Mesenchymal stem cell (in vitro differentiated cells and primary cell): ENCODE results near the gene UCN3.

ENCODE experiments used
- DNase-seq: peaks from one replicate; pipeline ENCODE4 v3.0.0-alpha.2; 2013
- H2AFZ ChIP-seq: one replicate; pipeline ENCODE4 v1.6.1; 2013; ENCODE audit warnings: low read depth, mild to moderate bottlenecking, control low read depth, inconsistent platforms, low read length, moderate library complexity
- H2AK5ac ChIP-seq: 2 replicates; pipeline ENCODE4 v1.6.1; 2013; ENCODE audit warnings: low read length, moderate library complexity, mild to moderate bottlenecking, inconsistent platforms; ENCODE audit not compliant: severe bottlenecking
- H2BK120ac ChIP-seq: one replicate; pipeline ENCODE4 v1.6.1; 2013; ENCODE audit warnings: low read depth, mild to moderate bottlenecking, inconsistent platforms, low read length, moderate library complexity
- H2BK12ac ChIP-seq, 2 experiments: one replicate each; pipeline ENCODE4 v1.6.1; 2013; ENCODE audit warnings: inconsistent platforms in 2 of 2, low read length in 2 of 2, mild to moderate bottlenecking in 2 of 2, moderate library complexity in 2 of 2, control low read depth in 1 of 2
- H2BK15ac ChIP-seq: one replicate; pipeline ENCODE4 v1.6.1; 2013; ENCODE audit warnings: mild to moderate bottlenecking, low read depth, inconsistent platforms; ENCODE audit not compliant: poor library complexity, severe bottlenecking
- H2BK5ac ChIP-seq: 2 replicates; pipeline ENCODE4 v1.6.1; 2013; ENCODE audit warnings: low read depth, mild to moderate bottlenecking, low read length, control low read depth, inconsistent platforms; ENCODE audit not compliant: poor library complexity, severe bottlenecking
- H3K14ac ChIP-seq, 2 experiments: one replicate each; pipeline ENCODE4 v1.6.1; 2013; ENCODE audit warnings: inconsistent platforms in 2 of 2, low read length in 2 of 2, control low read depth in 1 of 2, mild to moderate bottlenecking in 1 of 2, moderate library complexity in 1 of 2
- H3K18ac ChIP-seq, 2 experiments: one replicate each; pipeline ENCODE4 v1.6.1; 2013; ENCODE audit warnings: inconsistent platforms in 2 of 2, low read length in 2 of 2, control low read depth in 1 of 2, low read depth in 1 of 2, mild to moderate bottlenecking in 1 of 2
- H3K23ac ChIP-seq, 2 experiments: one replicate each; pipeline ENCODE4 v1.6.1; 2013; ENCODE audit warnings: inconsistent platforms in 2 of 2, low read length in 2 of 2, mild to moderate bottlenecking in 2 of 2, moderate library complexity in 2 of 2, control low read depth in 1 of 2
- H3K27ac ChIP-seq: 2 replicates; pipeline ENCODE4 v1.5.1; 2013; ENCODE audit warnings: mild to moderate bottlenecking, moderate library complexity, low read length, control low read depth, inconsistent platforms; ENCODE audit not compliant: poor library complexity, severe bottlenecking
- H3K27me3 ChIP-seq, 2 experiments: 2 replicates each; pipeline versions ENCODE4 v1.6.1 to v1.7.0; 2013; ENCODE audit warnings: low read length in 2 of 2, mild to moderate bottlenecking in 2 of 2, moderate library complexity in 2 of 2, control low read depth in 1 of 2, inconsistent platforms in 1 of 2; ENCODE audit not compliant: control insufficient read depth in 1 of 2, insufficient read depth in 1 of 2
- H3K36me3 ChIP-seq, 2 experiments: 2 replicates each; pipeline versions ENCODE4 v1.6.1 to v1.7.0; 2013; ENCODE audit warnings: low read length in 2 of 2, control low read depth in 1 of 2, inconsistent platforms in 1 of 2, low read depth in 1 of 2, mild to moderate bottlenecking in 1 of 2; ENCODE audit not compliant: insufficient read depth in 2 of 2, control insufficient read depth in 1 of 2
- H3K4ac ChIP-seq, 2 experiments: one replicate each; pipeline ENCODE4 v1.6.1; 2013; ENCODE audit warnings: inconsistent platforms in 2 of 2, low read length in 2 of 2, mild to moderate bottlenecking in 2 of 2, moderate library complexity in 2 of 2, control low read depth in 1 of 2, low read depth in 1 of 2
- H3K4me1 ChIP-seq: 2 replicates; pipeline ENCODE4 v1.6.1; 2013; ENCODE audit warnings: low read depth, low read length, control low read depth; ENCODE audit not compliant: control insufficient read depth, insufficient read depth
- H3K4me2 ChIP-seq: 2 replicates; pipeline ENCODE4 v1.6.1; 2013; ENCODE audit warnings: low read length, mild to moderate bottlenecking, inconsistent platforms; ENCODE audit not compliant: poor library complexity, severe bottlenecking
- H3K4me3 ChIP-seq, 2 experiments: 2 replicates each; pipeline versions ENCODE4 v1.5.1 to v1.7.0; 2013; ENCODE audit warnings: low read length in 2 of 2, mild to moderate bottlenecking in 2 of 2, control low read depth in 1 of 2, low read depth in 1 of 2; ENCODE audit not compliant: insufficient read depth in 1 of 2
- H3K79me1 ChIP-seq: replicated peaks from 2 replicates; pipeline ENCODE4 v1.6.1; 2013; ENCODE audit warnings: mild to moderate bottlenecking, control low read depth, low read length, inconsistent platforms; ENCODE audit not compliant: poor library complexity, severe bottlenecking
- H3K9ac ChIP-seq: 2 replicates; pipeline ENCODE4 v1.7.0; 2013; ENCODE audit warnings: mild to moderate bottlenecking, low read length, moderate library complexity
- H3K9me3 ChIP-seq: 2 replicates; pipeline ENCODE4 v1.7.0; 2013; ENCODE audit warnings: mild to moderate bottlenecking, low read length; ENCODE audit not compliant: control insufficient read depth
- H4K8ac ChIP-seq: one replicate; pipeline ENCODE4 v1.6.1; 2013; ENCODE audit warnings: inconsistent platforms, mild to moderate bottlenecking, low read length, moderate library complexity
- H4K91ac ChIP-seq: one replicate; pipeline ENCODE4 v1.6.1; 2013; ENCODE audit warnings: mild to moderate bottlenecking, low read length, inconsistent platforms
- WGBS: methylation state at CpG from one replicate; pipeline ENCODE4 v1.1.7; 2013; ENCODE audit warnings: mixed read lengths; 5-methylcytosine and 5-hydroxymethylcytosine counted together

The UCN3 gene

DNA sequence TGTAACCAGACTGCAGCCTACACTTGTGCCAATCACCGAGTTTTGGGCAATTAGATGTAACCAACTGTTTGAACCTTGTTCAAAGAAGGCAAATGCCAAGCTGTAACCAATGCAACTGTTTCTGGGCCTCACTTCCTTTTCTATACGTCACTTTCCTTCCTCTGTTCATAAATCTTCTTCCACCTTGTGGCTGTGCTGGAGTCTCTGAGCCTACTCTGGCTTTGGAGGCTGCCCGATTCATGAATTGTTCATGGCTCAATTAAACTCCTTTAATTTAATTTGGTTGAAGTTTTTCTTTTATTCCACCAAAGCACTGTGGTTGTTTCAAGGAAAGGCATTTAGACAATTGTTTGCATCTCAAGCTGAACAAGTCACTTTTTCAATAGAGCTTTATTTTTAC is 43.5 kb upstream of the UCN3 start:
- no peak overlapping the region for H3K4me3 ChIP-seq
- no peaks in the 10 kb centered on the region for H3K36me3 ChIP-seq
- no peak overlapping the region for H4K8ac ChIP-seq
- H3K4ac ChIP-seq, result no peak overlapping the region
- H2BK15ac ChIP-seq, result no peak overlapping the region
- no peak overlapping the region for H2BK12ac ChIP-seq
- H3K79me1 ChIP-seq, result no peaks in the 10 kb centered on the region
- no peak overlapping the region for H2AK5ac ChIP-seq
- 85% methylated on average over 2 of the region's 3 CpGs for WGBS
- H3K27ac ChIP-seq, result no peak overlapping the region
- H3K23ac ChIP-seq, result no peak overlapping the region
- no peak for DNase-seq
- H4K91ac ChIP-seq, result no peak overlapping the region
- H2BK5ac ChIP-seq, result no peak overlapping the region
- H3K4me2 ChIP-seq, result no peak overlapping the region
- H3K9ac ChIP-seq, result no peak overlapping the region
- no peak overlapping the region for H2AFZ ChIP-seq
- H3K18ac ChIP-seq, result no peak overlapping the region
- H3K4me1 ChIP-seq, result peaks cover 7% of the 10 kb centered on the region
- H2BK120ac ChIP-seq, result no peak overlapping the region
- H3K27me3 ChIP-seq, result peaks cover 7 to 20% of the 10 kb centered on the region in 2 experiments
- H3K14ac ChIP-seq, result no peak overlapping the region
- peaks cover 4% of the 10 kb centered on the region for H3K9me3 ChIP-seq

DNA sequence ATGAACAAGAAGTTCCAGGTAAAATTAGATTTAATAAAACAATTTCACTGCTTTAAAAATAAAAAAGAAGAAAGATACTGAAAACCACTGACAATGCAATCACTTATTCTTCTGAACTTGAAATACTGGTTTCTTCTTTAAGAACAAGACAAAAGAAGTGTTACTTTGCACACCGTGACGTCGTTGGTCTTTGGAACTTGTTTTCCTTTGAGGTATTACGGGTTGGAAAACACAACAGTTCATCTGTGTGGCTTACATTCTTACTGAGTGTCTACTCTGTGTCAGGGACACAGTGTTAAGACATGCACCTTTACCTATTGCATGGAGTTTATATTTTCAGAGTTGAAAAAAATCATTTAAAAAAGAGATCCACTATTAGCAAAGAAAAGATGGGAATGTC is 41.3 kb upstream of the UCN3 start:
- H3K14ac ChIP-seq, result no peak overlapping the region
- H3K36me3 ChIP-seq, result no peaks in the 10 kb centered on the region
- no peak overlapping the region for H2BK120ac ChIP-seq
- H3K4me3 ChIP-seq, result no peak overlapping the region
- H2AK5ac ChIP-seq, result no peak overlapping the region
- no peak overlapping the region for H3K4me2 ChIP-seq
- no peak overlapping the region for H2BK5ac ChIP-seq
- H2BK12ac ChIP-seq, result no peak overlapping the region
- no peak overlapping the region for H3K18ac ChIP-seq
- H3K9ac ChIP-seq, result no peak overlapping the region
- no peak overlapping the region for H2BK15ac ChIP-seq
- no peak overlapping the region for H3K4ac ChIP-seq
- WGBS, result 90% methylated on average over 4 of the region's 4 CpGs
- H3K9me3 ChIP-seq, result peaks cover 8% of the 10 kb centered on the region
- H3K4me1 ChIP-seq, result no peaks in the 10 kb centered on the region
- H3K79me1 ChIP-seq, result no peaks in the 10 kb centered on the region
- H3K27me3 ChIP-seq, result peaks cover 14 to 30% of the 10 kb centered on the region in 2 experiments
- H2AFZ ChIP-seq, result no peak overlapping the region
- no peak for DNase-seq
- no peak overlapping the region for H4K91ac ChIP-seq
- H3K27ac ChIP-seq, result no peak overlapping the region
- no peak overlapping the region for H4K8ac ChIP-seq
- H3K23ac ChIP-seq, result no peak overlapping the region

DNA sequence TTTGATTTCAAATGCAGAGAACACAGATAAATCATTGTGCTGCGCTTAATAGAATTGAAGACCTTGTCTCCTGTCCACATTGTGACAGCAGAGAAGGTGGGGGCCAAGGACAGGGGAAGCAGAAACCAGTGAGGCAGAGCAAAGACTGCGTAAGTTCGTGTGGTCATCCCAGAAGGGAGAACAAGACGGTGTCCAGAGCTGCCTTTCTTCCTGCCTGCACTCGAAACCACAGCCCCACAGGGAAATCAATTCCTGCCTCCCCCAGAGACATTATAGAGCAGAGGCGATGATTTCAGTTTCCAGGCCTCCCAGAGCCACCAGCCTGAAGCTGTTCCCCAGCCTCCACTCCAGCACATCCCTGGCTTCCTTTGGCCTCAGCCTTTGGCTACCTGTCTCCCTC is 39.7 kb upstream of the UCN3 start:
- H3K9ac ChIP-seq, result no peak overlapping the region
- no peaks in the 10 kb centered on the region for H3K4me1 ChIP-seq
- H3K4me2 ChIP-seq, result no peak overlapping the region
- H3K27me3 ChIP-seq, result peaks cover 14 to 41% of the 10 kb centered on the region in 2 experiments
- no peak overlapping the region for H2AK5ac ChIP-seq
- 41% methylated on average over 6 of the region's 6 CpGs for WGBS
- no peak overlapping the region for H2BK12ac ChIP-seq
- no peak overlapping the region for H3K4ac ChIP-seq
- no peak overlapping the region for H3K14ac ChIP-seq
- H4K91ac ChIP-seq, result no peak overlapping the region
- peaks cover 8% of the 10 kb centered on the region for H3K9me3 ChIP-seq
- H3K18ac ChIP-seq, result no peak overlapping the region
- H2BK5ac ChIP-seq, result no peak overlapping the region
- no peak for DNase-seq
- H3K79me1 ChIP-seq, result no peaks in the 10 kb centered on the region
- no peak overlapping the region for H3K23ac ChIP-seq
- no peak overlapping the region for H2BK120ac ChIP-seq
- no peak overlapping the region for H2BK15ac ChIP-seq
- H3K36me3 ChIP-seq, result no peaks in the 10 kb centered on the region
- no peak overlapping the region for H2AFZ ChIP-seq
- no peak overlapping the region for H4K8ac ChIP-seq
- H3K4me3 ChIP-seq, result no peak overlapping the region
- no peak overlapping the region for H3K27ac ChIP-seq

DNA sequence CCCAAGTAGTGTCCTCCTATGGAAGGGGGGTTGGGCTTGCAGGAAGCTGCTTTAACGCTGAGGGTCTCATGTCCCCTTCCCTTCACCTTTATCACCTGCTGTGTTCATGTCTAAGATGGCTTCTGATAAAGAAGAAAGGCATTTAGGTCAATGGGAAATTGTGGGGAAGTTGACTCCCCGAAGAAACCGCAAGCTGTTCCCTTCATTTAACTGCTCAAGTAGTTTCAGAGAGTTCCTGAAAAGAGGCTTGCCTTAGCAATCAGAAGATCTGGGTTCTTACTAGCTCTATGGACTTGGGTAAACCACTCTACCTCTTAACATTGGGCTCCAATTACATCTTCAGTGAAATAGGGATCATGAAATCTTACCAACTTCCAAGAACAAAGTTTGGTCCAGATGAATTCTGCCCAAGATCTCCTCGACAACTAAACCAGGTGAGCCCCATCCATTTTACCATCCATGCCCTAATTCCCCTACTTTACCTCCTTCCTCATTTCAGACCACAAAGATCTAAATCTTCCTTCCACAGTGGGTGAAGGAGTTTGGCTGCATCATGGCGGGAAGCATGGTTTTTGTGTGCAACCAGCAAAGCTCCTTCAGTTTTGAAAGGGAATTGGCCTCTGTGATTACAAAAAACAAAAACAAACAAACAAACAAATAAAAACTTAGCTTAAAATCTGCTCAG is 30.4 kb upstream of the UCN3 start:
- Histone ChIP-seq H3K4me3 (no peak overlapping the region), H2AFZ (no peak overlapping the region), H3K4ac (no peak overlapping the region), H2BK15ac (no peak overlapping the region), H2BK120ac (no peak overlapping the region), H4K8ac (no peak overlapping the region), H4K91ac (no peak overlapping the region), H3K23ac (no peak overlapping the region), H3K9me3 (no peaks in the 10 kb centered on the region), H3K27me3 (peaks cover 21 to 58% of the 10 kb centered on the region in 2 experiments), H2BK12ac (no peak overlapping the region), H2BK5ac (no peak overlapping the region), H3K9ac (no peak overlapping the region), H3K4me2 (no peak overlapping the region), H3K18ac (no peak overlapping the region), H3K14ac (no peak overlapping the region), H3K27ac (no peak overlapping the region), H3K4me1 (no peaks in the 10 kb centered on the region), H3K79me1 (no peaks in the 10 kb centered on the region), H2AK5ac (no peak overlapping the region), H3K36me3 (no peaks in the 10 kb centered on the region)
- WGBS, result 80% methylated on average over 3 of the region's 5 CpGs
- no peak for DNase-seq
